CD4-positive, alpha-beta T cell (primary cell): ENCODE data around the gene EFCAB14. TPM values are rescaled to one million over a fixed set of nuclear protein-coding genes. Genes with fewer than 3 reads are reported as not detected.
A peak's percentile ranks its signal among the peaks of the same experiment; 100 is the strongest.

Experiments used
- ATAC-seq: fragments of 200-7000 bp; cut with Tn5 transposase; one replicate; pipeline ENCODE4 v1.10.0; 2022; ENCODE audit warnings: mild to moderate bottlenecking; ENCODE audit not compliant: poor library complexity
- CTCF ChIA-PET: fragments of 350-600 bp; sonication (Branson Sonifier 250); formaldehyde crosslinking; loops from one replicate; lab custom pipeline; 2021; ENCODE audit warnings: antibody characterized with exemption, inconsistent platforms; lab: Charles Lee
- POLR2A ChIA-PET: fragments of 350-600 bp; sonication (Branson Sonifier 250); formaldehyde crosslinking; loops from one replicate; lab custom pipeline; 2021; ENCODE audit warnings: antibody characterized with exemption, inconsistent platforms; lab: Charles Lee
- DNase-seq, 14 experiments: peaks; one replicate each; pipeline ENCODE4 v3.0.0-alpha.2; 2013 to 2020; ENCODE audit warnings: mixed read lengths in 2 of 14
- H3K27ac ChIP-seq, 2 donors: one replicate each; pipeline versions ENCODE4 v1.5.1 to v1.7.0; 2013; ENCODE audit warnings: low read length in 2 of 2, low read depth in 1 of 2, mild to moderate bottlenecking in 1 of 2
- H3K27me3 ChIP-seq, 2 experiments: 1 replicate in 1 of 2; 2 replicates in 1 of 2; pipeline versions ENCODE4 v1.6.1 to v1.7.0; 2013; ENCODE audit warnings: low read length in 2 of 2, control low read depth in 1 of 2, mild to moderate bottlenecking in 1 of 2, moderate library complexity in 1 of 2; ENCODE audit not compliant: insufficient read depth in 2 of 2, control insufficient read depth in 1 of 2
- H3K36me3 ChIP-seq: one replicate; pipeline ENCODE4 v1.6.1; 2013; ENCODE audit warnings: low read length, control low read depth; ENCODE audit not compliant: insufficient read depth
- H3K4me1 ChIP-seq: one replicate; pipeline ENCODE4 v1.6.1; 2013; ENCODE audit warnings: low read length, control low read depth; ENCODE audit not compliant: insufficient read depth
- H3K4me3 ChIP-seq: one replicate; pipeline ENCODE4 v1.5.1; 2013; ENCODE audit warnings: mild to moderate bottlenecking, low read length, moderate library complexity
- H3K9me3 ChIP-seq, 2 experiments: 1 replicate in 1 of 2; 2 replicates in 1 of 2; pipeline versions ENCODE4 v1.6.1 to v1.7.0; 2013; ENCODE audit warnings: low read length in 2 of 2, mild to moderate bottlenecking in 2 of 2, control low read depth in 1 of 2, moderate library complexity in 1 of 2; ENCODE audit not compliant: control insufficient read depth in 1 of 2, insufficient read depth in 1 of 2
- H3K27ac Mint-ChIP-seq: one replicate; pipeline ENCODE4 v1.8.0; 2020; ENCODE audit warnings: mixed read lengths
- H3K27me3 Mint-ChIP-seq: one replicate; pipeline ENCODE4 v1.8.0; 2021; ENCODE audit warnings: mixed read lengths
- H3K36me3 Mint-ChIP-seq: one replicate; pipeline ENCODE4 v1.8.0; 2021; ENCODE audit warnings: low read depth, mixed read lengths
- H3K4me1 Mint-ChIP-seq: one replicate; pipeline ENCODE4 v1.8.0; 2021; ENCODE audit warnings: low read depth, mixed read lengths
- H3K4me3 Mint-ChIP-seq: one replicate; pipeline ENCODE4 v1.8.0; 2020; ENCODE audit warnings: mild to moderate bottlenecking, mixed read lengths
- H3K9me3 Mint-ChIP-seq: one replicate; pipeline ENCODE4 v1.8.0; 2020; ENCODE audit warnings: mixed read lengths
- CTCF ChIP-seq: fragments of 200-600 bp; IDR thresholded peaks from one replicate; pipeline ENCODE4 v1.8.0; 2022; ENCODE audit warnings: antibody characterized with exemption, mild to moderate bottlenecking
- intact Hi-C, 2 experiments: fragments of 100-400 bp; cut with DNase I in 1 of 2; cut with micrococcal nuclease in 1 of 2; formaldehyde crosslinking; loops; one replicate each; pipeline versions ENCODE4 v1.15.1 to v1.9.0; 2023 to 2025; cut with DNase I, micrococcal nuclease
- total RNA-seq, 174 experiments: library from RNA in 2 of 174; stranded (reverse) in 2 of 174; gene quantifications; one replicate each; pipeline ENCODE4 v1.2.3 and lab custom pipeline; 2021 to 2026

EFCAB14 gene
- total RNA-seq, 2 experiments from 2014 or later, result 36.8 to 38.3 TPM

DNA sequence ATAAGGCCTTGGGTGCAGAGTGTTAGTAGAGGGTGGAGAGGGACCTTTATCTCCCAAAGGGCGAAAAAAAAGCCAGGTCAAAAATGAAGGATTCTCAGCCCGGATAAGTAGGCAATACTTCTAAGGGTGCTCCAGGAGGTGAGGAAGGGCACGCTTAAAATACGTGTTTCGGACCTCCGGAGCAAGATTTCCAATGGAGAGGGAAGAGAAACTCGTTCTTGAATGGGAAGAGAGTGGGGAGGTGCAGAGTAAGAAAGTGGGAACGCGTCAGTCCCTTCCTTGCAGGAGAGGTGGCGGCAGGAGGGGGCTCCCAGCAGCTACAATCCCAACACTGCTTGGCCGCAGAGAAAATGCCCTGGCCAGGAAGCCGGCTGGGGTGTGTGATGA is 581 bp downstream of the EFCAB14 start:
- peaks cover 55% of the 10 kb centered on the region for H3K4me1 Mint-ChIP-seq
- H3K36me3 Mint-ChIP-seq, result peaks cover 55% of the 10 kb centered on the region
- H3K27ac Mint-ChIP-seq, result peak overlapping the region; percentile 85
- H3K4me3 Mint-ChIP-seq, result peak overlapping the region; percentile 93
- ChIA-PET POLR2A (interaction anchor here (0.9 to 2.8 kb wide), 9 partner anchors 8 to 114 kb away, joined by 3 to 13 read pairs (median 4); partner anchors contain the start of genes ATPAF1, MKNK1 and MOB3C), CTCF (interaction anchor here (0.7 to 1.4 kb wide), 3 partner anchors 16 to 114 kb away, joined by 3 read pairs; partner anchors contain the start of gene MKNK1)
- H3K27me3 Mint-ChIP-seq, result no peaks in the 10 kb centered on the region
- peak overlapping the region; percentile 81 for H3K4me3 ChIP-seq
- TF ChIP-seq CTCF, result no peak
- intact Hi-C loops, result loop anchor here (5.0 to 10.0 kb wide), 7 partner anchors 51 to 1756 kb away; partner anchors contain the start of genes MOB3C (in 2 of the 2), ATPAF1 (in 1 of the 2), MKNK1 (in 1 of the 2) and NSUN4 (in 1 of the 2)
- H3K9me3 Mint-ChIP-seq, result no peaks in the 10 kb centered on the region
- peaks cover 26% of the 10 kb centered on the region for H3K36me3 ChIP-seq
- DNase-seq (no peak), ATAC-seq (no peak)
- H3K27me3 ChIP-seq, result no peaks in the 10 kb centered on the region
- H3K27ac ChIP-seq, result peak overlapping the region; percentile 25 to 48
- H3K9me3 ChIP-seq, result no peaks in the 10 kb centered on the region
- peaks cover 29% of the 10 kb centered on the region for H3K4me1 ChIP-seq

DNA sequence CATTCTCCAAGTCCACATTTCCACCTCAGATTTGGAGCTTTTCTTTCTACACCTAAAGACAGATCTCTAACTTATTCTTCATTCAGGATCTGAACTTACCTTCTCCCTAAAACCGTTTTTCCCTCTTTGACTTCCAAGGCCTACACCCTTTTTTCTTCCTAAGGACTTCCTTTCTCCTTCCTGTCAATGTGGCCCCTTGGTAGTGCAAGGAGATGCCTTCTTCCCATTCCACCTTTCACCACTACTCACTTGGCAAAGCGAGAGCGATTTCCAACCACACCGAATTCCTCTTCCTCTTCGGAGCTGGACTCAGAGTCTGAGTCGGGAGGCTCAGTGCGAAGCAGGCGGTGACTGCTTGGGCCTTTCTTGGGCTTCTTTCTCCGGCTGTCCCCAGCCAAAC is 1.3 kb downstream of the EFCAB14 start:
- no peaks in the 10 kb centered on the region for H3K9me3 Mint-ChIP-seq
- H3K27me3 Mint-ChIP-seq, result no peaks in the 10 kb centered on the region
- peaks cover 59% of the 10 kb centered on the region for H3K36me3 Mint-ChIP-seq
- Histone ChIP-seq H3K27me3 (no peaks in the 10 kb centered on the region), H3K4me3 (peak overlapping the region; percentile 81), H3K27ac (peak overlapping the region in 1 of 2 donors; percentile 25), H3K9me3 (no peaks in the 10 kb centered on the region), H3K36me3 (peaks cover 32% of the 10 kb centered on the region), H3K4me1 (peaks cover 29% of the 10 kb centered on the region)
- no peak for ATAC-seq
- no peak for TF ChIP-seq CTCF
- H3K4me3 Mint-ChIP-seq, result peak overlapping the region; percentile 93
- no peak for DNase-seq
- H3K27ac Mint-ChIP-seq, result peak overlapping the region; percentile 85
- POLR2A ChIA-PET, result interaction anchor here (1.0 to 2.8 kb wide), 4 partner anchors 42 to 113 kb away, joined by 3 to 13 read pairs (median 8); partner anchors contain the start of genes ATPAF1, MKNK1 and MOB3C
- intact Hi-C loops, result loop anchor here (5.0 to 10.0 kb wide), 7 partner anchors 50 to 1757 kb away; partner anchors contain the start of genes MOB3C (in 2 of the 2), ATPAF1 (in 1 of the 2), MKNK1 (in 1 of the 2) and NSUN4 (in 1 of the 2)
- H3K4me1 Mint-ChIP-seq, result peaks cover 55% of the 10 kb centered on the region
- CTCF ChIA-PET, result interaction anchor here (1.0 kb wide), 1 partner anchor 16 kb away, joined by 3 read pairs; no protein-coding TSS in a partner anchor

GRCh38 chr1:46714976-46715375 is 3.9 kb downstream of the EFCAB14 start:
- ATAC-seq (no peak), DNase-seq (no peak)
- Mint-ChIP-seq H3K4me1 (peaks cover 71% of the 10 kb centered on the region), H3K27ac (no peak overlapping the region), H3K36me3 (peaks cover 83% of the 10 kb centered on the region), H3K27me3 (no peaks in the 10 kb centered on the region), H3K4me3 (peak overlapping the region; percentile 13), H3K9me3 (no peaks in the 10 kb centered on the region)
- H3K27ac ChIP-seq, result no peak overlapping the region
- peaks cover 57% of the 10 kb centered on the region for H3K36me3 ChIP-seq
- H3K27me3 ChIP-seq, result no peaks in the 10 kb centered on the region
- intact Hi-C loops, result loop anchor here (5.0 to 10.0 kb wide), 7 partner anchors 48 to 1760 kb away; partner anchors contain the start of genes MOB3C (in 2 of the 2), ATPAF1 (in 1 of the 2), MKNK1 (in 1 of the 2) and NSUN4 (in 1 of the 2)
- no peak for TF ChIP-seq CTCF
- peaks cover 28% of the 10 kb centered on the region for H3K4me1 ChIP-seq
- CTCF ChIA-PET, result interaction anchor here (3.1 kb wide), 1 partner anchor 10 kb away, joined by 14 read pairs; no protein-coding TSS in a partner anchor
- no peak overlapping the region for H3K4me3 ChIP-seq
- POLR2A ChIA-PET, result interaction anchor here (0.5 kb wide), 1 partner anchor 43 kb away, joined by 3 read pairs; the partner anchor contains the start of gene TEX38
- no peaks in the 10 kb centered on the region for H3K9me3 ChIP-seq
